GM18508 (cell line): Measurements from ENCODE around the gene OR1K1.
"Not testable (repeated sequence)": the region's sequence is repeated elsewhere in the genome, so short reads cannot be mapped to it uniquely, and the experiment has no call there.

Source experiments
- ATAC-seq: cut with Tn5 transposase; IDR thresholded peaks from one replicate; pipeline ENCODE4 v1.9.1; 2021; ENCODE audit warnings: moderate number of reproducible peaks; ENCODE audit not compliant: insufficient read depth, unreplicated experiment

The OR1K1 gene

DNA sequence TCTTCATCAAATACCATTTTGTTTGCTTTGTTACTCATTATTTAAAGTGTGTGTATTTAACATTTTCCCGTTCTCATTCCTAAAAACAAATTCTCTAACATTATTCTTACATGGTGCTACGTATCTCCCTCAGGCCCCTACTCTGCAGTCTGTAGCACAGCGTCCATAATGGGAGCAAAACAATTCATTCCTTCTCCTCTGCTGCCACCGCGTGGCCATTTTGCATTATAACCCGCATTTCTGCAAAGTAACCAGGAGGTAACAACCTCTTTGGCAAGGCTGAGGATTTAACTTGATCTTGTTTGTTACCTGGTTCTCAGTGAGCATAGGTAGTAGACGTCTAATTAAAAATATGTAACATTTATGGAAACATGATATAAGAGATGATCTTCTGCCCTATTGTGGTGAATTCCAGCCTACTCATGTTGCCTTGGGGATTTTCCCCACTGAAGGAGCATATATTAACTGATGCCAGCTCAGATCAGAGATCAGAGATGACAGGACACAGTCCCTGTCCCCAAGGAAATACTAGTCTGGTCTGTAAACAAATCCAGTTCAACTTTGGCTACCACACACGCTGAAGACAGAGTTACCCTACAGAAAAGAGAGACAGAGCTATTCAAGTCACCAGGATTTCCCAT is 10.5 kb downstream of the OR1K1 start:
- no peak for ATAC-seq

- no peak for ATAC-seq
These were observed 12.8 kb downstream of the OR1K1 start for GRCh38 chr9:122812736-122813135.

DNA sequence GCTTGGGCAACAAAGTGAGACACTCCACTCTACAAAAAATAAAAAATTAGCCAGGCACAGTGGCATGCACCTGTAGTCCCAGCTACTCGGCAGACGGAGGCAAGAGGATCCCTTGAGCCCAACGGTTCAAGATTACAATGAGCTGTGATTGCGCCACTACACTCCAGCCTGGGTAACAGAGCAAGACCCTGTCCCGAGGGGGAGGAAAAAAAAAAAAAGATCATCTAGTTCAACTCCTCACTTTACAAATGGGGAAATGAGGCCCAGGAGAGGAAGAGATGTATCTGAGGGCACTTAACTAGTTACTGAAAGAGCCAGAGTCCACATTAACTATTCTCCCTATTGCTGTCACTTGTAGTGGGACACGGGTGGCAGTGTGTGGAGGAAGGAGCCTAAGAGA is 14.6 kb downstream of the OR1K1 start:
- no peak for ATAC-seq

DNA sequence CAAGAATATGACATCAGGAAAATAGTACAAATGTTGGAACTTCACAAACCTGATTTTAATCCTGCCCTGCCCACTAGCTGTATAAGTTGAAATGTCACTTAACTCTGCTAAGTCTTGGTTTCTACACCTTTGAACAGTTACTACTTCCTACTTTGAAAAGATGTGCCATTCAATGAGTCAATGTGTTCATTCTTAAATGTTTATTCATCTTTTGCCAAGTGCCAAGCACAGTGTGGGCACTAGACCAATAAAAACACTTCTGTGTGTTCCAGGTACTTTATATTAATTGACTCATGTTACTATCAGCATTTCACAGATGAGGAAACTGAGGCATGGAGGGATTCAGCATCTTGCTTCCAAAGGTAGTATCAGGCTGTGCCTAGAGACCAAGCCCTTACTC is 15.6 kb downstream of the OR1K1 start:
- ATAC-seq = no peak

DNA sequence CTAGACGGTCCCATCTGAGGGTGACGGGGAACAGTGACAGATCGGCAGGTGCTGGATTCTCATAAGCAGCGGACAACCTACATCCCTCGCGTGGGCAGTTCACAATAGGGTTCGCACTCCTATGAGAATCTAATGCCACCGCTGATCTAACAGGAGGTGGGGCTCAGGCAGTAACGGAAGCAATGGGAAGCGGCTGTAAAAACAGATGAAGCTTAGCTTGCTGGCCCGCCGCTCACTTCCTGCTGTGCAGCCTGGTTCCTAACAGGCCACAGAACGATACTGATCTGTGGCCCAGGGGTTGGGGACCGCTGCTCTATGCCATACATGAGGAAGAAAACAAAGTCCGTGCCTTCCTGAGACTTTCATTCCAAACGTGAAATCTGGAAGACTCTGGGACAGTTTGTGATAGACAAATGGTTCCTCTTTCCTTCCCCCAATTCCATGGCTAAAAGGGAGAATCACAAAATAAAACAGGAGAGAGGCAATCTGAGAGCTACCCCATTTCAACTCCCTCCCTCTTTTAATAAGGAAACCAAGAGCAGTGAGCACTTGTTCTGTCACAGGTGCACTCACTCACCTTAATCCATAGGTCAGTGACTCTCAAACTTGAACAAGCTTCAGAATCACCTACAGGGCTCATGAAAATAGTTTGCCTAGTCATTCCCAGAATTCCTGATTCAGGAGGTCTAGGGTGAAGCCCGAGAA is 16.4 kb downstream of the OR1K1 start:
- ATAC-seq = no peak

GRCh38 chr9:122819326-122819725 is 19.4 kb downstream of the OR1K1 start:
- no peak for ATAC-seq

GRCh38 chr9:122819791-122820489 is 20.0 kb downstream of the OR1K1 start:
- no peak for ATAC-seq

DNA sequence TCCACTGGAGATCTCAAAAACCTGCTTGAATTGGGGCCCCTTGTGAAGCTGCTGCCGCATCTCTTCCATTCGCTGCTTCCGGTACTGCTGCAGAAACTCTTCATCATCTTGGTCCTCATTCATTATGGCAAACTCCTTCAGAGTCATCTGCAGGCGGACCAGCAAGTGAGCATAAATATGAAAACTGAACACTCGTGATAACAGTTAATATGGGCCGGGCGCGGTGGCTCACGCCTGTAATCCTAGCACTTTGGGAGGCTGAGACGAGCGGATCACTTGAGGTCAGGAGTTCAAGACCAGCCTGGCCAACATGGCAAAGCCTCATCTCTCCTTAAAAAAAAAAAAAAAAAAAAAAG is 20.5 kb downstream of the OR1K1 start:
- ATAC-seq = no peak

DNA sequence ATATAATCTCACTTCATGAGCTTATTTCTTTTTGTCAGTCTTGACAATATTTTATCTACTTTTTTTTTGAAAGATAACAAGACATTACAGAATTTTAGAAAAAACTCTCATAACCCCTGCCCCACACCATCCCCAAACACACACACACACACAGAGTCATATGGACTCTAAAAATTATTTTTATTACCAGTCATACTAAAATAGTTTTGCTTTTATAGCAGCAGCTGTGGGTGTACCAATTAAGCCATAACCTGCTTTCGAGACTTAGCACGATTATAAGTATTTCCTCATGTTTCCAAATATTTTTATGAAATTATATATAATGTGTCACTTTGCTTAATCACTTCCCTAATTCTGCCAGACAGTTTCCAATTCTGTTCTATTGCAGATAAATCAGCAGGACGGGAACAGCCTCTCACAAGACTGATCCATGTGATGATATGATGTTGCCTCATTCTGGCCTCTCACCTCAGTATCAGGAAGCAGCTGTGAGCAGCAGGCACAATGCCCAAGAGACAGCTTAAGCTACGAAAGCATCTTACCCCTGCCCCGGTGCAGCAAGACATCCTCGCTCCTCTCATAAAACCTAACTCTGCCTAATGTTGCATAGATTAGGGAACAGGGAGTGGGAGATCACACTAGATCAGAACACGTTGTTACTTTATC is 21.5 kb downstream of the OR1K1 start:
- no peak for ATAC-seq

- no peak for ATAC-seq
These were observed 22.1 kb downstream of the OR1K1 start for GRCh38 chr9:122822056-122822455.

DNA sequence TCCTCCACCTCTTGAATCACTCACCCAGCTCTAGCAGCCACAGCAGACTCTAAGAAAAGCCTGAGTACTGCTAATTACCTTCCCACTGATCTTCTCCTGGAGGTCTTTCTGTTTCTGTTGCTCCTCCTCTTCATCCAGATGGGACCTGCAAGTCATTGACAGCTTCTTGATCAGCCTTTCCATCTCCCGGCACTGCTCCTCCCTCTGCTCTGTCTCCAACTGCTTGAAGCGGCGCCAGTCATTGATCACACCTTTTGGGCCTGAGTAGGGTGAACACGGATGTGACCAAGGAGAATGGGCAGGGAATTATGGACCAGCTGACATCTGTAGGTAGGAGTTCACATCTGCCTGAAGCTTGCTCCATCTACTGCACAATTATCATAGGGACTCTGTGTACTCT is 23.0 kb downstream of the OR1K1 start:
- ATAC-seq = no peak

DNA sequence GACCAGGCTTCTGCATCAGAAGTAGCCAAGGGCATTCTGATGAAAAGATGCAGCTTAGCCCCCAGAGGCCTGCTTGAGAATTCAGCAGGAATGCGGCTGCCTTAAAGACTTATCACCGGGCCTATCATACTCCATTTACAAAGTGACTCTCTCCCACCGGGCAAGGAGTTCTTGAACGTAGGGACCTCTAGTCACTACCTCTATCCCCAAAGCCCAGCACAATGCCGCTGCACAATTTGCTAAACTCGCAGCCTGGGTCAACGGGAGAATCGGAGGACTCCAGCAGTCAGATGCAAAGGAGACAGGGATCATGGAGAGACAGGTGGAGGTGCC is 27.8 kb downstream of the OR1K1 start:
- no peak for ATAC-seq

GRCh38 chr9:122828965-122829284 is 29.0 kb downstream of the OR1K1 start:
- ATAC-seq = not testable (repeated sequence)

DNA sequence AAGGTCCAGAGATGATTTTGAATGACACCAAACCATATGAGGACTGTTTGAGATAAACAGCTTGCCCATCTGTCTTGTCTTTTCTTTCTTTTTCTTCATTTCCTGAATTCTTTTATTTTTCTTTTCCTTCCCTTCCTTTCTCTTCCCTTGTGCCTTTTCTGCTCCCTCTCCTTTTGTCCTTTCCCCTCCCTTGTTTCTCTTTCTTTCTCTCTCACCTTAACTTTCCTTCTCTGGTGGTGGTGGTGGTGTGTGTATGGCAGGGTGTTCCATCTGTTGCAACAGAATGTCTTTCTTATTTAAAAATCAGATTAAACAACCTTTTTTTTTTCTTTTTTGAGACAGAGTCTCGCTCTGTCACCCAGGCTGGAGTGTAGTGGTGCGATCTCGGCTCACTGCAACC is 32.3 kb downstream of the OR1K1 start:
- ATAC-seq = no peak

- ATAC-seq = no peak
These were observed 35.4 kb downstream of the OR1K1 start for GRCh38 chr9:122835313-122835731.

- ATAC-seq = no peak
These were observed 37.4 kb downstream of the OR1K1 start for GRCh38 chr9:122837266-122837850.

DNA sequence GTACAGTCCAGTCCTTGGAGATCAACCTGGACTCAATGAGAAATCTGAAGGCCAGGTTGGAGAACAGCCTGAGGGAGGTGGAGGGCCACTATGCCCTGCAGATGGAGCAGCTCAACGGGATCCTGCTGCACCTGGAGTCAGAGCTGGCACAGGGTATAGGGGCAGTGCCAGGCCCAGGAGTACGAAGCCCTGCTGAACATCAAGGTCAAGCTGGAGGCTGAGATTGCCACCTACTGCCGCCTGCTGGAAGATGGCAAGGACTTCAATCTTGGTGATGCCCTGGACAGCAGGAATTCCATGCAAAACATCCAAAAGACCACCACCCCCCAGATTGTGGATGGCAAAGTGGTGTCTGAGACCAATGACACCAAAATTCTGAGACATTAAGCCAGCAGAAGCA is 38.5 kb downstream of the OR1K1 start:
- ATAC-seq = not testable (repeated sequence)

GRCh38 chr9:122841501-122841900 is 41.6 kb downstream of the OR1K1 start:
- no peak for ATAC-seq

- ATAC-seq = no peak
These were observed 44.2 kb downstream of the OR1K1 start for GRCh38 chr9:122844137-122844536.

DNA sequence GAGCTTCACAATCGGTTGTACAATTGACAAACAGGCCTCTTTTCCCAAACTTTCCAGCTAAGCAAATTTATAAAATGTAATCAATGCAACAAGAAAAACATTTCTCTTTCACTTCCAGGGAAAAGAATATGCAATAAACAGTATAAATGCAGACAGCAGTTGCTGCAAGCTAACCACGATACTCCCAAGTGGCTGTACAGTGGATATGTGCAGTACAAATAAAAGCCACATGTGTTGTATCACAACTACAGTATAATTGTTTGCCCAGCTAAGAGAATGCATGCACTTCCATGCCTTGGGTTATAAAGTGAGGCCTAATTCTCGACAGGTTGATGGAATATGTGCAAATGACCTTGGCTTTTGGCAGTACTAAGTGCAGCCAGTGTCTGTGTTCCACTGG is 45.2 kb downstream of the OR1K1 start:
- no peak for ATAC-seq

- no peak for ATAC-seq
These were observed 46.5 kb downstream of the OR1K1 start for GRCh38 chr9:122846371-122846940.
